NCI-H2196 (cell line): ENCODE measurements around the gene PITPNM3.

Experiments used
- DNase-seq: peaks from one replicate; lab custom pipeline; 2025; ENCODE audit not compliant: unreplicated experiment; lab: John Stamatoyannopoulos, UW

The PITPNM3 gene

DNA sequence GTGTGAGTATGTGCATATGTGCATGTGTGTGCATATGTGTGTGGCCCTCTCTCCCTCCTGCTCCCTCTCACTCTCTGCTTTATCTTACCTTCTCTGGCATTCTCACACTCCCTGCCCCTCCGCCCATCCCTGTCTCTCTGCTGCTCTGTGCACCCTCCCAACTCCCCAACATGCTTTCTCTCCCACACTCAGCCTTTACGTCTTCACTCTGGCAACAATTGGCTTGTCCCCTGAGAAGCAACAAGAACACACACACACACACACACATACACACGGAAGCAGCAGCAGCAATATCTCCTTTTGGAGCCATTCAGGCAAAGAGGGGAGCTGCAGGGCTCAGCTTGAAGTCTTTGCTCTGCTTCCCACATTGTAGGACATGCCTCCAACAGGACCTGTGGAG is 27.8 kb downstream of the PITPNM3 start:
- DNase-seq = no peak

DNA sequence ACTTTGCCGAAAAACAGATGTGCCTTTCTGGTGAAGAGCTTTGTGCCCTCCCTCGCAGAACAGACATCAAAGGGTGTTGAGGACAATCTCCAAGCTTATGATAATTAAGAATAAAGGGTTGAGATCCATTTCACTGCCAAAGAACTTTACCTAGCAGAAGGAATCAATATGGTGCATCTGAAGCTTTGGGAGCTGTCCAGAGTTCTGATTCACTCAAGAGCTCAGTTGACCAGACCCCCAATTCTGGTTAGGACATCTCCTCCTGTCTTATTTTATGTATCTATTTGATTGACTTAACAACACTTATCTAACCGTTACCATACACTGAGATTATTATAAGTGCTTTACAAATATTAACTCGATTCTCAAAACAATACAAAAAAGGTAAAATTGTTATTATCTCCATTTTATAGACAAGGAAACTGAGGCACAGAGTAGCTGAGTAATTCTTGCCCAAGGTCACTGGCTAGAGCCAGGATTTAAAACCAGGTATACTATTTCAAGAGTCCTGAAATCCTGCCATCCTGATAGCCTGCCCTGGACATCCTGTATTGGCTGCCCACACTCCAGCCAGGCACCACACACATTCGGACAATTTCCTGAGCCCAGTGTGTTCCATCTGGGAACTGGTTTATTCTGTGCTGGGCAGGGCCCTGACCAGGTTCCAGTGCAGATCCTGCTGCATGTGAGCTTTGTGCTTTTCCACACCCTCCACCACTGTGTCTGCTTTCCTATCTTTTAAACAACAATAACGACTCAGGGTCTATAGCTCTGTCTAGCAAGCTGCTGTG is 29.8 kb downstream of the PITPNM3 start:
- DNase-seq = no peak

DNA sequence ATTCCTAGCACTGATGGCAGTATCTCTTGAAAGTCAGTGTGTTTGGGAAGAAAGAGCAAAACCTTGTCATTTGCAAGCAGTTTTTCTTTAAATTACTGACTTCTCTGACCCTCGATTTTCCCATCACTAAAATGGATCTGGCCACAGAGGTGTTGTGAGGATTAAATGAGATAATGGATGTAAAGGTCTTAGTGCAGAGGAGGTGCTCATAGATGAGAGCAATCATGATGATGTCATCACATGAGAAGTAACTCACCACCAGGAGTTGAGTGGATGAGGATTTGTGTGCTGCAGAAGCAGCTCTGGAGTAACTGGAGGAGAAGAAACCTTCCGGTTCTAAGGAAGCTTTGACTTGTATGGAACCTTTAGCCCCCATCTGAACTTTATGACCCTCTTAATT is 30.6 kb downstream of the PITPNM3 start:
- DNase-seq = no peak

DNA sequence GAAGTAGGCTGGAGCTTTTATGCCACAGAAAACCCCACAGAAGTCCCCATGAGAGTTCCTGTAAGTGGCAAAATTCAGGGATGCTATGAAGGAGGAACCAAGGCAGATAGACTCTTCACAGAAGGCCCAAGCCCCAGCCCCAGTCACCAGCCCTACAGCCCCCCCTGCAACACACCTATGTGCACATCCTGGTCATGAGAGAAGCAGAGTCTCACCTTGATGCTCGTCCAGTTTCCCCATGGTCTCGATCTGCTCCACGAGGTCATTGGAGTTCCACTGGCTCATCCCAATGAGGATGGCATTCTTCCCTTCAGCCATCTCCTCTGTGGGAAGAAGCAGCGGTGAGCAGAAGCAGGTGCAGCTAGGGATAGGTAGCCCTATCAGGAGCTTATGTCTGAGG is 31.2 kb downstream of the PITPNM3 start:
- no peak for DNase-seq

DNA sequence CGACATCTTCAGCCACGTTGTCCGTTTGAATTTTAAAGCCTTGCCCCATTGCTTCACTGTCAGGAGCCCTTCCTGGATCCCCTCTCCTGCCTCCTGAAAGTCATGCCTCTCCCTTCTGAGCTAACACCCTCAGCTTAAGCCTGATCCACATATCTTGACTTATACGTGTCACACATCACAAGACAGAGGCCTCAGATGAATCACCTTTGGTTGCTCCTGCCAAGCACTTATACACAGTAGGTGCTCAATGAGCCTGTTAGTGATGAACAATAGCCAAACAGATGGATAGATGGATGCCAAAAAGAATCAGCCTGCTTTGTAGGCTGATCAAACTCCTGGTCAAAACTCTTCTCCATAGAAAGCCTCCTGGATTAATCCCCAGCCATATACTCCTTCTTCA is 31.8 kb downstream of the PITPNM3 start:
- no peak for DNase-seq

- no peak for DNase-seq
Measured at GRCh38 chr17:6523809-6524355, 32.5 kb downstream of the PITPNM3 start.

DNA sequence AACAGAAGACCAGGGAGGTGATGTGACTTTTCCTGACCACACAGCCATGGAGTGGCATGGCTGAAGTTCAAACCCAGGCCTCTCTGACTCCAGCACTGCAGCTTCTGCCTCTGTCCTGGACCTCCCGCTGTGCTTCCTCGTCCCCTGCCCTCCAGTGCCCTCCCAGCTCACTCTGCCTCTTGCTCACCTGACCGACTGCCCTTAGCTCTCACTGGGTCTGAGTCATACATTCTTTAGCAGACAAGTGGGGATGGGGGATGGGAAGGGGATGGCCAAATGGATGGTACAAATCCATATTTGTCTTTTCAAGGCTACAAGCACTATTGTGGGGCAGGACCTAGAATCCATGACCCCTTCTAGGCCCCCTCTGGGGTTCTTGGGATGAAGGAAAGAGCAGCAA is 33.0 kb downstream of the PITPNM3 start:
- no peak for DNase-seq

- DNase-seq = no peak
Measured at GRCh38 chr17:6521586-6521985, 34.8 kb downstream of the PITPNM3 start.

- no peak for DNase-seq
Measured at GRCh38 chr17:6517062-6517461, 39.3 kb downstream of the PITPNM3 start.

- no peak for DNase-seq
Measured at GRCh38 chr17:6514371-6514770, 42.0 kb downstream of the PITPNM3 start.

DNA sequence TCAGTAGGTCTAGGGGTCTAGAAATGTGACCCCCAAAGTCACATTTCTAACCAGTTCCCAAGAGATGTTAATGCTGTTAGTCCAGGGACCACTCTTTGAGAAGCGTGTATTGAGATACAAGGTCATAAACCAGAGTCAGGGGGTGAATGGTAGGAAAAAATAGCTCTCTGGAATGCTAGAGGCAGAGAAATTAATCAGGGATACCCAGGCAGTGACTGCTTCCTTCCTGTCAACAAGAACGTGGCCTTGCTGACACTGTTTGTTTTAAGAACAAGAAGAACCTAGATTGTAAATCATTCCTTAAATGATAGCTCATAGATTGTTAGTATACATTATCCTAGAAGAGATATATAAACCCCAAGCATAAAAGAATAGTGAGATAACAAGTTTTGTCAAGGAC is 43.8 kb downstream of the PITPNM3 start:
- DNase-seq = no peak

- no peak for DNase-seq
Measured at GRCh38 chr17:6510321-6510977, 45.9 kb downstream of the PITPNM3 start.

GRCh38 chr17:6509921-6510320 is 46.4 kb downstream of the PITPNM3 start:
- DNase-seq = no peak

DNA sequence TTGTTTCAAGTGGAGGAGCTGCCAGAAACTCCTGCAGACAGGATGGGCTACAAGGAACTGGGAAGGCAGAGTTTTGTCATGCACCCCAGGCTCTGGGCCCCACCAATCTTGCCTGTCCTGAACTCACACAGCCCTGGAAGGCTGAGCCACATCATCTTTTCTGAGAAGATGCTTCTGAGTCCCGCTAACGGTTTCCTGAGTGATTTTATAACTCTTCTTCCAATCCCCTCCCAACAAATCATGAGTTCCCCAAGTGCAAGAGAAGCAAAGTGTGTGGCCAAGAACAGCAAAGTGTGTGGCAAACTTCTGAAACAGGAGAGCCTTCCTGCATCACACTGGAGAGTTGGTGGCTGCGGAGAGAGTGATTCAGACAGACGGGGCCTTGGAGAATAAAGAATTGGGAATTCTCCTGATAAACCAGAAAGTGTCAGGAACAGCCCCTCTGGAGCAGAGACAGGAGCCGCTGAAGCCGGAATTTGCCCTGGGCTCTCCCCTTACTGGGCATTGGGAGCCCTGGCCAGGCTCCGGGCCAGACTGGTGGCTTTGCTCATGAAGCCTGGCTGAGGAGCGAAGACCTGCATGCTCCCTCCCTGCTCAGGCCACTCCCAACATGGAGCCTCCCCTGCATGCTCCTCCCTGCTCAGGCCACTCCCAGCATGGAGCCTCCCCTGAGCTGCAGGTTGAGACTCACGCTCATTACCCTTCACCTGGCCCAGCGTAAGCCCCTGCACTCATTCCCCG is 47.2 kb downstream of the PITPNM3 start:
- no peak for DNase-seq

- DNase-seq = no peak
Measured at GRCh38 chr17:6508519-6509030, 47.8 kb downstream of the PITPNM3 start.

DNA sequence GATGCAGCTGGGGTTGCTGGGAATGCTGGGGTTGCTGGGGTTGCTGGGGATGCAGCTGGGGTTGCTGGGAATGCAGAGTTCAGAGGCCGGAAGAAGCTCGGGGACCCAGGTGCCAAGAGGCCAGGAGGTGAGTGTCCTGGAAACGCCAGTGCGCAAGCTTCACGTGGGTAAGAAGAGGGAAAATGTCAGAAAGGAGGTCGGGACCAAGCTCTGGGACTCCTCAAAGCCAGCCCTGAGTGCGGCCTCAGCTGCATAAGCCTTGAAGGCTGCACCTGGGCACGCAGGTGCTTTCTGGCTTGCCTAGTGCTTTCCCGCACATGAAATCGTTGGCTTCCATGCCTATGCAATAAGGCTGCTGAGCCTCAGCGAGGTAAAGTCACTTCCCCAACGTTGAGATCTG is 48.3 kb downstream of the PITPNM3 start:
- no peak for DNase-seq

DNA sequence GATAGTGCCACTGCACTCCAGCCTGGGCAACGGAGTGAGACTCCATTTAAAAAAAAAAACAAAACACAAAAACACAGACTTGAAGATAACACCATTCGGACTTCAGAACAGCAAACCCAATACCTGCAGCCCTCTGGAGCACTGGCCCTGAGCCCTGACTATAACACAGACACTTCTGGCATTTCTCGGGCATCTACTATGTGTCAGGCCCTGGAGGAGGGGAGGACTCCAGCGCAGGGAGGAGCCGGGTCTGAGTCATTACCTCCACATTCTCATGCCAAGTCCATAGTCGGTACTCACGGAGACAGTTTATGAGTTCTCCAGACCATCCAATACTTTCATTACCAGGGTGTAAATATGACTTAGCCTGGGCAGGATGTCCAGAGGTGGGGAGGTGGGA is 48.8 kb downstream of the PITPNM3 start:
- no peak for DNase-seq

DNA sequence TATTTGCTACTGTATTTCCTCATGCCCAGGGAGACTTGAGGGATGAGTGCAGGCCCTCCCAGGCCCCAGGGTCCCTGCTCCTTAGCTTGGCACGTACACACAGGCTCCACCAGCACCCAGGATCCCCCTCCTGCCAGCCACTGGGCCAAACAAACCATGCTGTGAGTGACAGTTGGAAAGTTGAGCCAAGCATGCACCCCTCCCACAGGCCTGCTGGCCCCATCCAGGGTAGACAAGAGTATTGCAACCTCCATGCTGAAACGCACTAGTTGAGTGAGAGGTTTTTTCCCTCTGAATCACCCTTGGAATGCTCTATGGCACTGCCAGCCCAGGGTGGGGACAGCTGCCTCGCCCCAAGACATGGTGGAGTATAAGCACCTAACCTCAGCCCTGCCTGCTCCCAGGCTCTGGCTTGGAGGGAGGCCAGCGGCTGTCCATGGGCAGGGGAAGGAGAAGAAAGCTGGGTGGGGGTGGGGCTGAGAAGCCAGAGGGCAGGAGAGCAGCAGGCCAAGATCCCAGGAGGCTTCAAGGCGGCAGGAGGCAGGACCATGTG is 49.6 kb downstream of the PITPNM3 start:
- DNase-seq = no peak

- DNase-seq = no peak
Measured at GRCh38 chr17:6505425-6506142, 50.8 kb downstream of the PITPNM3 start.

DNA sequence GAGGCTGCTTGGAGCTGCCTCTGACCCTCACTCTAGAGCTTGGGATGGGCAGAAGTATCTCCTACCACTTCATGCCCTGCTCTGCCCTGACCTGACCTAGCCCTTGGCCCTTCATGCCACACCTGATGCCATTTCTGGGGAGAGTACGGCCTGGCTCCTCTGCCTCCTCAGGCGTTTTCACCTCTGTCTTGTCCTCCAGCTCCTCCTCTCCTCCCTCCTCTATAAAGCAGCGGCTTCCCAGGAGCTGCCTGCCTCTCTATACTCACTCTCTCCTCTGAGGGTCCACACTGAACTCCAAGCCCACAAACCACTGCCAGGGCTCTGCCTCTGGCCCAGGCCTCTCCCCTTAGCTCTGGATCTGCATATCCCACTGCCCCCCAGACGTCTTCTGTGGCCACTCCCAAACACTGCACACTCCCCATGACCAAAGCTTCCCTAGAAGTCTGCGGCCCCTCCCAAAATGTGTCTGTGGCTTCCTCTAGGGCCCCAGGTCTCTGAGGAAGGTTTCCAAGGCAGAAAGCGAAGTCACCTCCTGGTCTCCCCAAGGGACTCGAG is 52.6 kb downstream of the PITPNM3 start:
- DNase-seq = no peak
